Spleen (tissue), 11 donors: Measurements from ENCODE around the gene TGM1. TPM values are rescaled to one million over a fixed set of nuclear protein-coding genes. Genes with fewer than 3 reads are reported as not detected.

ENCODE experiments used
- DNase-seq: peaks from one replicate; pipeline ENCODE4 v3.0.0-alpha.2; 2020
- H3K27ac ChIP-seq, 8 donors: fragments of 200-600 bp; sonication (generic) in 7 of 8; 1 replicate in 4 of 8; 2 replicates in 4 of 8; pipeline versions ENCODE4 v1.5.0 to v1.8.0; 2016 to 2021; ENCODE audit warnings: inconsistent platforms in 4 of 8, mild to moderate bottlenecking in 4 of 8, moderate library complexity in 1 of 8
- H3K27me3 ChIP-seq, 7 donors: fragments of 200-600 bp; sonication (generic) in 6 of 7; replicated peaks in 1 of 7; 1 replicate in 4 of 7; 2 replicates in 3 of 7; pipeline versions ENCODE4 v1.5.0 to v1.8.0; 2016 to 2021; ENCODE audit warnings: inconsistent platforms in 3 of 7, mild to moderate bottlenecking in 1 of 7
- H3K36me3 ChIP-seq, 6 donors: fragments of 200-600 bp; sonication (generic) in 5 of 6; 1 replicate in 4 of 6; 2 replicates in 2 of 6; pipeline versions ENCODE4 v1.5.0 to v1.8.0; 2016 to 2021; ENCODE audit warnings: inconsistent platforms in 2 of 6
- H3K4me1 ChIP-seq, 6 donors: fragments of 200-600 bp; sonication (generic) in 5 of 6; 1 replicate in 3 of 6; 2 replicates in 3 of 6; pipeline versions ENCODE4 v1.5.0 to v1.8.0; 2016 to 2021; ENCODE audit warnings: inconsistent platforms in 3 of 6
- H3K4me3 ChIP-seq, 8 donors: fragments of 200-600 bp; sonication (generic) in 7 of 8; 1 replicate in 4 of 8; 2 replicates in 4 of 8; pipeline versions ENCODE4 v1.5.0 to v1.8.0; 2016 to 2021; ENCODE audit warnings: inconsistent platforms in 4 of 8, mild to moderate bottlenecking in 4 of 8, moderate library complexity in 2 of 8
- H3K9me3 ChIP-seq, 8 donors: fragments of 200-600 bp; sonication (generic) in 7 of 8; 1 replicate in 4 of 8; 2 replicates in 4 of 8; pipeline versions ENCODE4 v1.5.0 to v1.8.0; 2016 to 2021; ENCODE audit warnings: inconsistent platforms in 4 of 8
- CTCF ChIP-seq, 11 experiments: fragments of 200-600 bp in 7 of 11; fragments of 450-650 bp in 4 of 11; sonication (generic) in 4 of 11; IDR thresholded peaks in 8 of 11; conservative IDR thresholded peaks in 3 of 11; 1 replicate in 7 of 11; 2 replicates in 4 of 11; pipeline versions ENCODE4 v1.4.0 to v1.8.0; 2016 to 2021; ENCODE audit warnings: antibody characterized with exemption in 11 of 11, inconsistent platforms in 4 of 11, mild to moderate bottlenecking in 1 of 11
- POLR2A ChIP-seq, 3 donors: fragments of 450-650 bp; IDR thresholded peaks; one replicate each; pipeline ENCODE4 v1.5.1; 2017; ENCODE audit warnings: antibody characterized with exemption in 3 of 3, mild to moderate bottlenecking in 1 of 3
- POLR2AphosphoS5 ChIP-seq, 3 donors: sonication (generic); formaldehyde crosslinking; IDR thresholded peaks; one replicate each; pipeline ENCODE4 v1.5.1; 2017; ENCODE audit warnings: antibody characterized with exemption in 3 of 3
- WGBS, 5 donors: extraction: QIAGEN DNeasy Blood & Tissue Kit in 3 of 5; methylation state at CpG; one replicate each; pipeline versions ENCODE4 v1.1.5 to v1.1.7; 2013 to 2018; 5-methylcytosine and 5-hydroxymethylcytosine counted together
- intact Hi-C: fragments of 100-400 bp; cut with DNase I; formaldehyde crosslinking; loops from one replicate; pipeline ENCODE4 v1.15.0; 2023; ENCODE audit warnings: low total_unique reads
- polyA plus RNA-seq, 3 donors: library from polyadenylated mRNA; stranded (reverse); fragments of 200-250 nt; gene quantifications; one replicate each; pipeline ENCODE4 v1.2.1, GENCODE V29; 2013
- total RNA-seq, 7 donors: library from RNA; depleted of rRNA in 3 of 7; stranded (reverse); fragments of >200 nt in 3 of 7; fragmentation: NEBNext Ultra II Directional in 4 of 7; extraction: Animal tissue kit (Norgen Biotek cat#: 25700) in 4 of 7; gene quantifications; one replicate each; pipeline versions ENCODE4 v1.1.0 to v1.2.1, GENCODE V29; 2016 to 2021
- donor health status: healthy with polysubstance abuse.
- donor health status: DM: no; HTN: no; CAD: no; lungs with moderate emphysema.
- donor health status: DM: no; HTN: no; CAD: no.
- donor health status: Bipolar disorder and iron deficiency.
- donor health status: healthy.
- donor health status: DM: no; HTN: no; CAD: no.
- donor health status: DM: yes; HTN: yes; CAD: no.

Gene TGM1
- total and polyA plus RNA-seq, 10 donors: 1.4 to 4.8 (median 2.7) TPM

- H3K36me3 ChIP-seq: peaks cover 3 to 57% (median 46%) of the 10 kb centered on the region in 6 donors
Measured at GRCh38 chr14:24234095-24235005, 28.6 kb downstream of the TGM1 start.

GRCh38 chr14:24233538-24233866, 29.5 kb downstream of the TGM1 start:
- DNase-seq: no peak
- H3K27ac ChIP-seq: peak overlapping the region; percentile 89 to 99 (median 94)
- H3K9me3 ChIP-seq: no peaks in the 10 kb centered on the region
- H3K4me3 ChIP-seq: peak overlapping the region in 7 of 8 donors; percentile 77 to 96 (median 94)
- no peaks in the 10 kb centered on the region for H3K27me3 ChIP-seq
- no peak for TF ChIP-seq POLR2A (IDR thresholded peaks at IDR 0.05)
- TF ChIP-seq POLR2AphosphoS5 (IDR thresholded peaks at IDR 0.05): no peak
- TF ChIP-seq CTCF (IDR thresholded peaks at IDR 0.05 in 8 of 11, conservative IDR thresholded peaks at IDR 0.05 in 3 of 11): no peak
- peaks cover 0 to 49% (median 38%) of the 10 kb centered on the region in 6 donors for H3K36me3 ChIP-seq
- WGBS, 5 donors: 61 to 75% (median 67%) methylated on average over 2 of the region's 2 CpGs
- peaks cover 28 to 91% (median 55%) of the 10 kb centered on the region in 6 donors for H3K4me1 ChIP-seq
- intact Hi-C loops: no loop called here

More at GRCh38 chr14:24234095-24235005, 28.6 kb downstream of the TGM1 start:
- Histone ChIP-seq H3K27me3 (no peaks in the 10 kb centered on the region), H3K4me3 (no peak overlapping the region), H3K4me1 (peaks cover 33 to 93% (median 61%) of the 10 kb centered on the region in 6 donors), H3K9me3 (no peaks in the 10 kb centered on the region), H3K27ac (peak overlapping the region in 5 of 8 donors; percentile 21 to 99 (median 95))
- 88 to 93% (median 90%) methylated on average over 3 of the region's 3 CpGs for WGBS, 5 donors
- intact Hi-C loops: no loop called here
- DNase-seq: no peak
- TF ChIP-seq CTCF (IDR thresholded peaks at IDR 0.05 in 8 of 11, conservative IDR thresholded peaks at IDR 0.05 in 3 of 11): no peak
- TF ChIP-seq POLR2A (IDR thresholded peaks at IDR 0.05): no peak
- TF ChIP-seq POLR2AphosphoS5 (IDR thresholded peaks at IDR 0.05): no peak

- Histone ChIP-seq H3K4me1 (peaks cover 25 to 90% (median 52%) of the 10 kb centered on the region in 6 donors), H3K27ac (peak within 1 kb of the TSS; percentile 89 to 99 (median 94)), H3K27me3 (no peaks in the 10 kb centered on the region), H3K4me3 (peak within 1 kb of the TSS; percentile 71 to 96 (median 89)), H3K36me3 (peaks cover 0 to 49% (median 34%) of the 10 kb centered on the region in 6 donors), H3K9me3 (no peaks in the 10 kb centered on the region)
- intact Hi-C loops: no loop called here
- WGBS, 5 donors: 3 to 5% (median 4%) methylated on average over 25 to 38 of the region's 38 CpGs
- TF ChIP-seq CTCF (IDR thresholded peaks at IDR 0.05 in 8 of 11, conservative IDR thresholded peaks at IDR 0.05 in 3 of 11) (peak in 1 of 11 experiments; percentile 11), POLR2AphosphoS5 (IDR thresholded peaks at IDR 0.05) (peak; percentile 3 to 75 (median 70)), POLR2A (IDR thresholded peaks at IDR 0.05) (no peak)
- DNase-seq: peak; percentile 95
Measured at GRCh38 chr14:24232645-24233537, 30.1 kb downstream of the TGM1 start, which contains the start of gene GMPR2. GMPR2 (plus strand) TSS chr14:24232929; CDS start chr14:24233254, 325 bp downstream.
